ENCODE results near the gene STK4.
A peak's percentile ranks its signal among the peaks of the same experiment; 100 is the strongest.

STK4 gene

GRCh38 chr20:44961011-44961869 lies 5.1 kb upstream of the STK4 start:
- H3K27me3 ChIP-seq (ENCODE audit: control insufficient read depth in 2 of 2, insufficient read depth in 2 of 2, low read length in 2 of 2) = no peaks in the 10 kb centered on the region
- no peak overlapping the region for H3K4me3 ChIP-seq (ENCODE audit: low read length in 2 of 2)
- H3K27ac ChIP-seq (ENCODE audit: low read depth in 2 of 2, low read length in 2 of 2) = no peak overlapping the region
- H3K4me1 ChIP-seq (ENCODE audit: control insufficient read depth in 2 of 2, insufficient read depth in 2 of 2, low read length in 2 of 2) = peaks cover 15 to 16% of the 10 kb centered on the region in 2 donors
- no peak overlapping the region for H3K9ac ChIP-seq (ENCODE audit: low read depth in 1 of 2, low read length in 2 of 2)
- peaks cover 0 to 3% of the 10 kb centered on the region in 2 donors for H3K36me3 ChIP-seq (ENCODE audit: control insufficient read depth in 2 of 2, insufficient read depth in 2 of 2, low read length in 2 of 2)
- no peaks in the 10 kb centered on the region for H3K9me3 ChIP-seq (ENCODE audit: control insufficient read depth in 2 of 2, low read length in 2 of 2)

DNA sequence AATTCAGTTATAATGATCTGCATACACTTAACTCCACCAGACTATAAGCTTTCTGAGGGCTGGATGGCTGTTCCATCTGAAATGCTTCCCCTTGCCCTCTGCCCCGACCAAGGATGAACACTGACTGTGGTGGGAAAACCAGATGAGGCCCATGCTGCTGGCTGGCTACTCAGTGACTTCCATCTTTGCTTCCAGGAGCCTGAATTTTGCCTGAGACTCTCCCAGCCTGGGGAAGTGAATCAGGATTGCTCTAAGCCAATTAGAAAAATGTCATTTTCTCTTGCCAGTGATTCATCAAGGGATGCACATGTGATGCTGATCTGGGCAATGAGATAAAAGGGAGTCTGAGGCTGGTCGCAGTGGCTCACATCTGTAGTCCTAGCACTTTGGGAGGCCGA lies 4.4 kb upstream of the STK4 start:
- peaks cover 16% of the 10 kb centered on the region in 2 donors for H3K4me1 ChIP-seq (ENCODE audit: control insufficient read depth in 2 of 2, insufficient read depth in 2 of 2, low read length in 2 of 2)
- no peak overlapping the region for H3K4me3 ChIP-seq (ENCODE audit: low read length in 2 of 2)
- H3K36me3 ChIP-seq (ENCODE audit: control insufficient read depth in 2 of 2, insufficient read depth in 2 of 2, low read length in 2 of 2) = no peaks in the 10 kb centered on the region
- H3K27ac ChIP-seq (ENCODE audit: low read depth in 2 of 2, low read length in 2 of 2) = no peak overlapping the region
- no peaks in the 10 kb centered on the region for H3K9me3 ChIP-seq (ENCODE audit: control insufficient read depth in 2 of 2, low read length in 2 of 2)
- no peaks in the 10 kb centered on the region for H3K27me3 ChIP-seq (ENCODE audit: control insufficient read depth in 2 of 2, insufficient read depth in 2 of 2, low read length in 2 of 2)
- H3K9ac ChIP-seq (ENCODE audit: low read depth in 1 of 2, low read length in 2 of 2) = no peak overlapping the region

GRCh38 chr20:44962483-44962882 lies 3.8 kb upstream of the STK4 start:
- Histone ChIP-seq H3K4me3 (ENCODE audit: low read length in 2 of 2) (no peak overlapping the region), H3K27me3 (ENCODE audit: control insufficient read depth in 2 of 2, insufficient read depth in 2 of 2, low read length in 2 of 2) (no peaks in the 10 kb centered on the region), H3K36me3 (ENCODE audit: control insufficient read depth in 2 of 2, insufficient read depth in 2 of 2, low read length in 2 of 2) (no peaks in the 10 kb centered on the region), H3K9ac (ENCODE audit: low read depth in 1 of 2, low read length in 2 of 2) (no peak overlapping the region), H3K27ac (ENCODE audit: low read depth in 2 of 2, low read length in 2 of 2) (no peak overlapping the region), H3K9me3 (ENCODE audit: control insufficient read depth in 2 of 2, low read length in 2 of 2) (no peaks in the 10 kb centered on the region), H3K4me1 (ENCODE audit: control insufficient read depth in 2 of 2, insufficient read depth in 2 of 2, low read length in 2 of 2) (peaks cover 22% of the 10 kb centered on the region in 2 donors)

DNA sequence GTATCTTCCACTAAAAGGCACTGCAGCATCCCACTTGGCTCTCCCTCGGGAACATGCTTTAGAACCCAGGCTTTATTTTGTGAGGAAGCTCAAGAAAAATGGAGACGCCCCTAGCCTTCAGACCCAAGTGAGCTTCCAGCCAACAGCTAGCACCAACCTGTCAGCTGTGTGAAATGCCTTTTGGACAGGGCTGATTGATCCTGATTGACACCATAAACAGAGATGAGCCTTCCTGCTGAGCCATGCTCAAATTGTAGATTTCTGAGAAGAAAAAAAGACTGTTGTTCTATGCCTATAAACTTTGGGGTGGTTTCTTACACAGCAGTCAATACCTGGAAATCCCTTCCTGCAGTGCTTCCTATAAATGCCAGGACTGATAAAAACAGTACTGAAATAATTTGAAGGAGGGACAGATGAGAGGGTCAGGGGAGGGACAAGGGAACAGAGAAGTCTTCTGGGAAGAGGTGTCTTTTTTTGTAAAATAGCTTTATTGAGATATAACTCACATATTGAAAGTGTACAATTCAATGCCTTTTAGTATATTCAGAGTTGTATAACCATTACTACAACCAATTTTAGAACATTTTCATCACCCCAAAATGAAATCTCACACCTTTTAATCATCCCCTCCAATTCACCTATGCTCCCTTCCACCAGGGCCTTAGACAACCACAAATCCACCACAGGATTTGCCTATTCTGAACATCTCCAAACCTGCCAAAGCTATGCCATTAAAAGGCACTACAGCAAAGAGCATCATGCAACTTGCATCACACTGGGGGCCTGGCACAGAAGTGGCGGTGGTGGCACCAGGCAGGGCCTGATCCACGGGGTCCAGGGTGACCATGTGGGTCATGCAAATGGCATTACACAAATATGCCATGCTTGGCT lies 2.7 kb upstream of the STK4 start:
- H3K9me3 ChIP-seq (ENCODE audit: control insufficient read depth in 2 of 2, low read length in 2 of 2) = no peaks in the 10 kb centered on the region
- H3K27me3 ChIP-seq (ENCODE audit: control insufficient read depth in 2 of 2, insufficient read depth in 2 of 2, low read length in 2 of 2) = no peaks in the 10 kb centered on the region
- H3K4me1 ChIP-seq (ENCODE audit: control insufficient read depth in 2 of 2, insufficient read depth in 2 of 2, low read length in 2 of 2) = peaks cover 27% of the 10 kb centered on the region in 2 donors
- no peak overlapping the region for H3K4me3 ChIP-seq (ENCODE audit: low read length in 2 of 2)
- no peak overlapping the region for H3K27ac ChIP-seq (ENCODE audit: low read depth in 2 of 2, low read length in 2 of 2)
- no peaks in the 10 kb centered on the region for H3K36me3 ChIP-seq (ENCODE audit: control insufficient read depth in 2 of 2, insufficient read depth in 2 of 2, low read length in 2 of 2)
- no peak overlapping the region for H3K9ac ChIP-seq (ENCODE audit: low read depth in 1 of 2, low read length in 2 of 2)

GRCh38 chr20:44965651-44966029 lies 672 bp upstream of the STK4 start:
- Histone ChIP-seq H3K27me3 (ENCODE audit: control insufficient read depth in 2 of 2, insufficient read depth in 2 of 2, low read length in 2 of 2) (no peaks in the 10 kb centered on the region), H3K9ac (ENCODE audit: low read depth in 1 of 2, low read length in 2 of 2) (peak overlapping the region; percentile 96), H3K4me3 (ENCODE audit: low read length in 2 of 2) (peak overlapping the region; percentile 93 to 96), H3K4me1 (ENCODE audit: control insufficient read depth in 2 of 2, insufficient read depth in 2 of 2, low read length in 2 of 2) (peaks cover 15 to 16% of the 10 kb centered on the region in 2 donors), H3K27ac (ENCODE audit: low read depth in 2 of 2, low read length in 2 of 2) (peak overlapping the region; percentile 92 to 93), H3K36me3 (ENCODE audit: control insufficient read depth in 2 of 2, insufficient read depth in 2 of 2, low read length in 2 of 2) (no peaks in the 10 kb centered on the region), H3K9me3 (ENCODE audit: control insufficient read depth in 2 of 2, low read length in 2 of 2) (no peaks in the 10 kb centered on the region)

- Histone ChIP-seq H3K4me1 (ENCODE audit: control insufficient read depth in 2 of 2, insufficient read depth in 2 of 2, low read length in 2 of 2) (peaks cover 12 to 15% of the 10 kb centered on the region in 2 donors), H3K9ac (ENCODE audit: low read depth in 1 of 2, low read length in 2 of 2) (peak overlapping the region; percentile 87 to 96), H3K4me3 (ENCODE audit: low read length in 2 of 2) (peak overlapping the region; percentile 93 to 96), H3K36me3 (ENCODE audit: control insufficient read depth in 2 of 2, insufficient read depth in 2 of 2, low read length in 2 of 2) (no peaks in the 10 kb centered on the region), H3K27ac (ENCODE audit: low read depth in 2 of 2, low read length in 2 of 2) (peak overlapping the region; percentile 92 to 93), H3K27me3 (ENCODE audit: control insufficient read depth in 2 of 2, insufficient read depth in 2 of 2, low read length in 2 of 2) (no peaks in the 10 kb centered on the region), H3K9me3 (ENCODE audit: control insufficient read depth in 2 of 2, low read length in 2 of 2) (no peaks in the 10 kb centered on the region)
Observed at GRCh38 chr20:44967207-44967807, 995 bp downstream of the STK4 start.

DNA sequence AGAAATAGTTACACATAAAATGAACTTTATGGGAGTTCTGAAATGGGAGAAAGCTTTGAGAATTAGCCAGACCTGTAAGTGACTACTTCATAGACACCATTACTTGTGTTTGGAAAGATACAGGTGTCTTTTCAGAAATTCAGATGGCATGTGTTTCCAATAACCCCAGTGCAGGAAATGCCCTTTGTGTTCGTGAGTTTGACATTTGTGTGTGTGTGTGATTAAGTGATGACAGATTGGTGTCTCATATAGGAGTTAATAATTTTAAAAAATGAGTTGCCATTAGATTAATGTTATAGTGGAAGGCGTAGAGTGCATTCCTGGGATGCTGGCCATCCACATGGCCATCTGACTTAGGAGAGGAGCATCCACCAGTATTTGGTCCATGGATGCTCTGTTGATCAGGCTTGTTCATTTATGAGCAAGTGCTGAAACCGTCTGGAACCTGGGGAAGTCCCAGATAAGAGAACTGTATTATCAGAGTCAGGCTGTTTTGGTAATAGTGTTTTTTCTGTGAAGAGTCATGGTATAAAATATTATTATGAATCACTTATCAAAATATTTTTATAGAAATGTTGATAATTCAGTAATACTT lies 3.1 kb downstream of the STK4 start:
- H3K27ac ChIP-seq (ENCODE audit: low read depth in 2 of 2, low read length in 2 of 2) = peak overlapping the region in 1 of 2 donors; percentile 26
- peak overlapping the region in 1 of 2 donors; percentile 96 for H3K4me3 ChIP-seq (ENCODE audit: low read length in 2 of 2)

GRCh38 chr20:44970243-44970757 lies 4.0 kb downstream of the STK4 start:
- Histone ChIP-seq H3K36me3 (ENCODE audit: control insufficient read depth in 2 of 2, insufficient read depth in 2 of 2, low read length in 2 of 2) (peaks cover 18 to 19% of the 10 kb centered on the region in 2 donors), H3K27ac (ENCODE audit: low read depth in 2 of 2, low read length in 2 of 2) (peak overlapping the region; percentile 48 to 53), H3K9ac (ENCODE audit: low read depth in 1 of 2, low read length in 2 of 2) (peak overlapping the region in 1 of 2 donors; percentile 27), H3K4me3 (ENCODE audit: low read length in 2 of 2) (peak overlapping the region in 1 of 2 donors; percentile 43), H3K27me3 (ENCODE audit: control insufficient read depth in 2 of 2, insufficient read depth in 2 of 2, low read length in 2 of 2) (no peaks in the 10 kb centered on the region), H3K9me3 (ENCODE audit: control insufficient read depth in 2 of 2, low read length in 2 of 2) (no peaks in the 10 kb centered on the region), H3K4me1 (ENCODE audit: control insufficient read depth in 2 of 2, insufficient read depth in 2 of 2, low read length in 2 of 2) (peaks cover 15 to 17% of the 10 kb centered on the region in 2 donors)

More for the DNA sequence above, 3.1 kb downstream of the STK4 start:
- no peaks in the 10 kb centered on the region for H3K9me3 ChIP-seq (ENCODE audit: control insufficient read depth in 2 of 2, low read length in 2 of 2)
- H3K36me3 ChIP-seq (ENCODE audit: control insufficient read depth in 2 of 2, insufficient read depth in 2 of 2, low read length in 2 of 2) = peaks cover 10 to 11% of the 10 kb centered on the region in 2 donors
- peaks cover 15 to 17% of the 10 kb centered on the region in 2 donors for H3K4me1 ChIP-seq (ENCODE audit: control insufficient read depth in 2 of 2, insufficient read depth in 2 of 2, low read length in 2 of 2)
- H3K27me3 ChIP-seq (ENCODE audit: control insufficient read depth in 2 of 2, insufficient read depth in 2 of 2, low read length in 2 of 2) = no peaks in the 10 kb centered on the region
- H3K9ac ChIP-seq (ENCODE audit: low read depth in 1 of 2, low read length in 2 of 2) = no peak overlapping the region

- Histone ChIP-seq H3K4me1 (ENCODE audit: control insufficient read depth in 2 of 2, insufficient read depth in 2 of 2, low read length in 2 of 2) (peaks cover 0 to 5% of the 10 kb centered on the region in 2 donors), H3K9me3 (ENCODE audit: control insufficient read depth in 2 of 2, low read length in 2 of 2) (no peaks in the 10 kb centered on the region), H3K36me3 (ENCODE audit: control insufficient read depth in 2 of 2, insufficient read depth in 2 of 2, low read length in 2 of 2) (peaks cover 25 to 27% of the 10 kb centered on the region in 2 donors), H3K4me3 (ENCODE audit: low read length in 2 of 2) (no peak overlapping the region), H3K27ac (ENCODE audit: low read depth in 2 of 2, low read length in 2 of 2) (no peak overlapping the region), H3K27me3 (ENCODE audit: control insufficient read depth in 2 of 2, insufficient read depth in 2 of 2, low read length in 2 of 2) (no peaks in the 10 kb centered on the region), H3K9ac (ENCODE audit: low read depth in 1 of 2, low read length in 2 of 2) (no peak overlapping the region)
Observed at GRCh38 chr20:44973053-44973452, 6.7 kb downstream of the STK4 start.
